Stomach (tissue), 9 donors: ENCODE results near the gene HECW1. TPM values are rescaled to one million over a fixed set of nuclear protein-coding genes. Genes with fewer than 3 reads are reported as not detected.

Experiments
- DNase-seq, 2 donors: peaks; one replicate each; pipeline versions ENCODE4 v3.0.0 to v3.0.0-alpha.2; 2013 to 2019
- H3K27ac ChIP-seq, 5 donors: fragments of 200-600 bp in 4 of 5; sonication (generic) in 4 of 5; one replicate each; pipeline ENCODE4 v1.5.1; 2013 to 2019; ENCODE audit warnings: mild to moderate bottlenecking in 1 of 5, moderate library complexity in 1 of 5
- H3K27me3 ChIP-seq, 3 donors: fragments of 200-600 bp; sonication (generic); one replicate each; pipeline ENCODE4 v1.5.1; 2017 to 2019; ENCODE audit warnings: mixed run types in 1 of 3
- H3K36me3 ChIP-seq, 4 donors: fragments of 200-600 bp; sonication (generic); 1 replicate in 3 of 4; 2 replicates in 1 of 4; pipeline ENCODE4 v1.5.1; 2016 to 2019
- H3K4me1 ChIP-seq, 4 donors: fragments of 200-600 bp; sonication (generic); one replicate each; pipeline ENCODE4 v1.5.1; 2016 to 2019
- H3K4me3 ChIP-seq, 4 donors: fragments of 200-600 bp; sonication (generic) in 3 of 4; one replicate each; pipeline ENCODE4 v1.5.1; 2016 to 2019; ENCODE audit warnings: mild to moderate bottlenecking in 1 of 4
- H3K9me3 ChIP-seq, 4 donors: fragments of 200-600 bp; sonication (generic); one replicate each; pipeline ENCODE4 v1.5.1; 2016 to 2019
- EP300 ChIP-seq: sonication (generic); formaldehyde crosslinking; IDR thresholded peaks from one replicate; pipeline ENCODE4 v1.6.1; 2017; ENCODE audit warnings: antibody characterized with exemption
- POLR2A ChIP-seq, 4 donors: fragments of 450-650 bp; IDR thresholded peaks; one replicate each; pipeline ENCODE4 v1.6.1; 2016; ENCODE audit warnings: antibody characterized with exemption in 4 of 4, control low read depth in 2 of 4, mild to moderate bottlenecking in 1 of 4, moderate library complexity in 1 of 4
- POLR2AphosphoS5 ChIP-seq, 3 donors: sonication (generic); formaldehyde crosslinking; IDR thresholded peaks; one replicate each; pipeline ENCODE4 v1.6.1; 2016; ENCODE audit warnings: antibody characterized with exemption in 3 of 3
- WGBS, 5 donors: extraction: QIAGEN DNeasy Blood & Tissue Kit in 3 of 5; methylation state at CpG; one replicate each; pipeline versions ENCODE4 v1.1.5 to v1.1.7; 2013 to 2018; 5-methylcytosine and 5-hydroxymethylcytosine counted together
- intact Hi-C: fragments of 100-400 bp; cut with DNase I; formaldehyde crosslinking; loops from one replicate; pipeline ENCODE4 v1.15.1; 2023; ENCODE audit warnings: low total_unique reads
- polyA plus RNA-seq, 3 donors: library from polyadenylated mRNA; stranded (reverse); fragments of 200-250 nt; gene quantifications; one replicate each; pipeline ENCODE4 v1.2.3, GENCODE V29; 2013
- total RNA-seq, 5 donors: library from RNA; depleted of rRNA; stranded (reverse); fragments of >200 nt; gene quantifications; one replicate each; pipeline versions ENCODE4 v1.1.0 to v1.2.3, GENCODE V29; 2014 to 2016
- TF ChIP-seq, protein P1 (sequence below), 7 experiments: fragments of 450-650 bp in 4 of 7; fragments of 200-600 bp in 3 of 7; sonication (generic) in 3 of 7; IDR thresholded peaks; one replicate each; pipeline ENCODE4 v1.5.1; 2016 to 2019; ENCODE audit warnings: antibody characterized with exemption in 7 of 7, control low read depth in 2 of 7, mild to moderate bottlenecking in 1 of 7
- donor health status: healthy with polysubstance abuse.
- donor health status: Bipolar disorder and iron deficiency.
- donor health status: healthy.

Gene HECW1
- total and polyA plus RNA-seq, 8 donors = 0.29 to 11.1 (median 1.4) TPM; not detected in 1

DNA sequence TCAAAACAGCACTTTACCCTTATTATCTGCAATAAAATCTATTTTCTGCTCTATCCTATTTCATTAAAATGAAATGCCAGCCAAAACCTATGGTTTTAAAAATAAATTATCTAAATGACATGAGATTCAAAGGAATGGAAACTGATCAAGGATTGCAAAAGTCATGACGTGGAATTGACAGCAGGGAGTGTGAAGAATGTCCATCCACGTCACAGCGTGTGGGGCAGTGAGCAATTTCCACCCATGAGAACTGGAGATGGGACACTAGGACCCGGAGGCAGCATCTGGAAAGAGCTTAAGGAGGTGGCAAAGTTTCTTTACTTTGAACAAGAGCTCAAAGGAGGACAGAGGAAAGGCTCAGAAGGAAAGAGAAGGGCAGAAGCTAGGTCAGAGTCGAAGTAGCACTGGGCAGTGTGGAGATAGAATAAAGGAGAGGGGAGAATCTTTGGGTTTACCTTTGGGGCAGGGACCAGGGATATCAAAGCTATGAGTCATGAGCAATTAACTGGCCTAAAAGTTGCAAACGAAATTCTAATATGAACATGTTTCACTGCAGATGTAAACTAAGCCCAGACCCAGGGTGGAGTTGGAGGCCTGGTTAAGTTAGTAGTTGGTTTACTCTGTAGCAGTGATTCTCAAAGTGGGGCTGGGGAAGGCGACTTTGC lies 445.5 kb downstream of the HECW1 start:
- Histone ChIP-seq H3K27me3 (no peaks in the 10 kb centered on the region), H3K4me3 (no peak overlapping the region), H3K4me1 (no peaks in the 10 kb centered on the region), H3K27ac (no peak overlapping the region), H3K9me3 (no peaks in the 10 kb centered on the region), H3K36me3 (no peaks in the 10 kb centered on the region)
- TF ChIP-seq POLR2A (IDR thresholded peaks at IDR 0.05) (no peak), POLR2AphosphoS5 (IDR thresholded peaks at IDR 0.05) (no peak), EP300 (no peak)
- TF ChIP-seq, protein P1, sequence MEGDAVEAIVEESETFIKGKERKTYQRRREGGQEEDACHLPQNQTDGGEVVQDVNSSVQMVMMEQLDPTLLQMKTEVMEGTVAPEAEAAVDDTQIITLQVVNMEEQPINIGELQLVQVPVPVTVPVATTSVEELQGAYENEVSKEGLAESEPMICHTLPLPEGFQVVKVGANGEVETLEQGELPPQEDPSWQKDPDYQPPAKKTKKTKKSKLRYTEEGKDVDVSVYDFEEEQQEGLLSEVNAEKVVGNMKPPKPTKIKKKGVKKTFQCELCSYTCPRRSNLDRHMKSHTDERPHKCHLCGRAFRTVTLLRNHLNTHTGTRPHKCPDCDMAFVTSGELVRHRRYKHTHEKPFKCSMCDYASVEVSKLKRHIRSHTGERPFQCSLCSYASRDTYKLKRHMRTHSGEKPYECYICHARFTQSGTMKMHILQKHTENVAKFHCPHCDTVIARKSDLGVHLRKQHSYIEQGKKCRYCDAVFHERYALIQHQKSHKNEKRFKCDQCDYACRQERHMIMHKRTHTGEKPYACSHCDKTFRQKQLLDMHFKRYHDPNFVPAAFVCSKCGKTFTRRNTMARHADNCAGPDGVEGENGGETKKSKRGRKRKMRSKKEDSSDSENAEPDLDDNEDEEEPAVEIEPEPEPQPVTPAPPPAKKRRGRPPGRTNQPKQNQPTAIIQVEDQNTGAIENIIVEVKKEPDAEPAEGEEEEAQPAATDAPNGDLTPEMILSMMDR (IDR thresholded peaks at IDR 0.05) = no peak
- intact Hi-C loops = no loop called here
- WGBS, 5 donors = 68 to 79% (median 77%) methylated on average over 7 of the region's 7 CpGs
- DNase-seq = no peak

DNA sequence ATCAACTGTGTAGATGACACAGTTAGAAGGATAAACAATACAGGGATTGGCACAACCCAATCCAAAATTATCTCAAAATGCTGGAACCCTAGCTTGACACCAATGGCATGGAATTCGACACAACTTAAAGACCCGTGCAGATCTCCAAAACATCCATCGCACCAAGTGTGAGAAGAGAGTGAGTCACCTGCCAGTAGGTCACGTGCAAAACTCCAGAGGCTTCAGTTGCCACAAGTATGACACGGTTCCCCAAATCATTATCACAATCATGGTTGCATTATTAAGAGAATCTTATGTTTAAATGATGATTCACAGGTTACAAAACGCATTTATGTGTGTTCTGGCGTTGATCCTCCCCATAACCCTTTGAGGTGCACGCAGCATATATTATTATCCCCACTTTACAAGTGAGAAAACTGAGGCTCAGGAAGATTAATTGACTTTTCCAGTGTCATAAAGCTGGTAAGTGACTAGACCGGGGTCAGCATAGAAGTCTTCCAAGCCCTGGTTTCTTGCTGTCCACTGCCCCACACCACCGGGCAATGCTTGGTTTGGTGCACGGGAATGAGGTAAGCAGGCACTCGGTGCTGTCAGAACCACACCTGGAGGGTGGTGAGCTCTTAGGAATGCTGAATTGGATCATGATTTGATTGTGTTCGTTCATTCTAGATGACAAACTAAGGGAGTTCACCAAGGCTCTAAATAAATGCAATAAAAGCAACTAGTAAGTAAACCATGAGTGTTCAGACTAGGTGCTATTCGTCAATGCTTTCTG lies 446.9 kb downstream of the HECW1 start:
- H3K36me3 ChIP-seq = no peaks in the 10 kb centered on the region
- no peaks in the 10 kb centered on the region for H3K9me3 ChIP-seq
- WGBS, 5 donors = 90 to 91% (median 90%) methylated on average over 14 of the region's 14 CpGs
- DNase-seq = no peak
- intact Hi-C loops = no loop called here
- no peak overlapping the region for H3K4me3 ChIP-seq
- no peaks in the 10 kb centered on the region for H3K4me1 ChIP-seq
- no peaks in the 10 kb centered on the region for H3K27me3 ChIP-seq
- no peak overlapping the region for H3K27ac ChIP-seq
- TF ChIP-seq EP300 (no peak), POLR2A (IDR thresholded peaks at IDR 0.05) (no peak), POLR2AphosphoS5 (IDR thresholded peaks at IDR 0.05) (no peak)
- TF ChIP-seq, protein P1 (IDR thresholded peaks at IDR 0.05) = no peak

DNA sequence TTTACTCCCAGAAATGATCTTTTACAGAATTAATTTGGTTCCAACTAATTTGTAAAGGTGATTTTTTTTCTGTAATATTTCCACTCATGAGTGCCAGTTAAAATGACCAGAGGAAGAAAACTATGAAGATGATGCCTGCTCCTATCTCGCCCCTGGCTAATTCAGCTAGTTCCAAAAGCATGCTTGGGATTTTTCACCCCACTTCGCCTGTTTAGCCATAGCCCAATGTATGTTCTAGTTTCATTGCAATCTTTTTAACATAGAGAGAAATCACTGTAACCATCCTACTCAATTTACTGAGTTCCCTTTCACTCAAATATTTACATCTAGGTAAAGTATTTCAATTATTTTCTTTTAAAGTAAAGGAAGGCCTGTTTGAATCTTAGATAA lies 447.5 kb downstream of the HECW1 start:
- Histone ChIP-seq H3K4me1 (no peaks in the 10 kb centered on the region), H3K27ac (no peak overlapping the region), H3K4me3 (no peak overlapping the region), H3K27me3 (no peaks in the 10 kb centered on the region), H3K9me3 (no peaks in the 10 kb centered on the region), H3K36me3 (no peaks in the 10 kb centered on the region)
- DNase-seq = no peak
- 86 to 96% (median 94%) methylated on average over 2 of the region's 2 CpGs for WGBS, 5 donors
- TF ChIP-seq POLR2AphosphoS5 (IDR thresholded peaks at IDR 0.05) = no peak
- no peak for TF ChIP-seq POLR2A (IDR thresholded peaks at IDR 0.05)
- TF ChIP-seq, protein P1 (IDR thresholded peaks at IDR 0.05) = no peak
- TF ChIP-seq EP300 = no peak
- intact Hi-C loops = no loop called here

DNA sequence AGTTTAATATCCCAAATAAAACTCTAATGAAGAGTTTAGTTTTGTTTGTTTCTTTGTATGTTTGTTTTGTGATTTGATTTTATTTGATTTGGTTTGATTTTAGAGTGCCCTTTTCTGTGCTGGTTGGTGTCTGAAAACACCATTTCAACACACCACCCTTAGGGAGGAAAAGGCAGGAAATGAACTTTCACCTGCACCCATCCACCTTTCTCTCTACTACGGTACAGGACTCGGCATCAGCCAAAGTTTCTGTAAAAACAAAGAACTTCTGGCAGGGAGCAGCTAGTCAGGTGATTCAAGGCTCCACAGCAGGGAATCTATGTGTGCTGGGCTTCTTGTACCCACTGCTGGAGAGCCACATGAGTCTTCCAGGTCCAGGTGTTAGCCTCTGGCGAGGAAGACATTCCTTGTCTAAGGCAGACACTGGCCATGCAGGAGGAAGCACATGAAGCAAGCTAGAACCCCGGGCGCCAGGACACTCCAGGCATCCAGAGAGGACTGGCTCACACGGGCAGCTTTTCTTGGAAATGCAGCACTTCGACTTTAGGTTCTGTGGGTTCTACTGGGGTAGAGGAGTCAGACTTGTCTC lies 448.4 kb downstream of the HECW1 start:
- no peaks in the 10 kb centered on the region for H3K36me3 ChIP-seq
- H3K4me3 ChIP-seq = no peak overlapping the region
- H3K27ac ChIP-seq = no peak overlapping the region
- intact Hi-C loops = no loop called here
- no peak for DNase-seq
- H3K4me1 ChIP-seq = no peaks in the 10 kb centered on the region
- no peaks in the 10 kb centered on the region for H3K27me3 ChIP-seq
- TF ChIP-seq EP300 (no peak), POLR2AphosphoS5 (IDR thresholded peaks at IDR 0.05) (no peak), POLR2A (IDR thresholded peaks at IDR 0.05) (no peak)
- TF ChIP-seq, protein P1 (IDR thresholded peaks at IDR 0.05) = no peak
- 75 to 87% (median 79%) methylated on average over 7 of the region's 7 CpGs for WGBS, 5 donors
- H3K9me3 ChIP-seq = no peaks in the 10 kb centered on the region
